Esophagus muscularis mucosa (tissue), 4 donors: ENCODE measurements around the gene RNASEL.

Source experiments
- CTCF ChIP-seq, 3 experiments: fragments of 200-600 bp in 2 of 3; fragments of 450-650 bp in 1 of 3; sonication (generic) in 2 of 3; IDR thresholded peaks; one replicate each; pipeline ENCODE4 v1.5.1; 2017 to 2019; ENCODE audit warnings: antibody characterized with exemption in 3 of 3, mild to moderate bottlenecking in 2 of 3, moderate library complexity in 1 of 3
- EP300 ChIP-seq: sonication (generic); formaldehyde crosslinking; IDR thresholded peaks from one replicate; pipeline ENCODE4 v1.6.1; 2017; ENCODE audit warnings: antibody characterized with exemption
- POLR2A ChIP-seq: fragments of 450-650 bp; IDR thresholded peaks from one replicate; pipeline ENCODE4 v1.6.1; 2017; ENCODE audit warnings: antibody characterized with exemption, moderate library complexity, mild to moderate bottlenecking, low read depth

- TF ChIP-seq CTCF (IDR thresholded peaks at IDR 0.05): no peak
- no peak for TF ChIP-seq POLR2A
- no peak for TF ChIP-seq EP300
Measured at GRCh38 chr1:182628657-182629056, 39.6 kb upstream of the RNASEL start.
